ENCODE measurements around the gene TOE1. TPM values are rescaled to one million over a fixed set of nuclear protein-coding genes. Genes with fewer than 3 reads are reported as not detected.

TOE1 gene
- total RNA-seq, 1 donor from 2014 or later: 6.1 TPM

DNA sequence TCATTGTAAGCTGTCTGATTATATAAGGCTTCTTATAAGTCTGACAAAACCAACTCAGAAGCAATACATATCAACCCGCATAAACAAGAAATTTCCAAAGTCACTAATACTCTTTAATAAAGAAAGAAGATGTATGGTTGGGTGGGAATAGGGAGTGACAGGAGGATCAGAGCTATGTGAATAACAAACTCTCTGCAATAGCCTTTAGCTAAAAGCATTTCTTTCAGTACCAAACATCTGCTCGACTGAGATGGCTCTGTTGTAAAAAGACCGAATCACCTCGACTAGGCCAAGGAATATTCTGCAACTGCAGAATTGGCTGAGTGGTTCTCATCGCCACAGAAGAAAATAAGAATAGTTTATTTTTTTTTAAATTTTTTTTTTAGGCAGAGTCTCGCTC, 39.6 kb downstream of the TOE1 start:
- H3K9me3 ChIP-seq (ENCODE audit: low read depth): no peaks in the 10 kb centered on the region
- no peaks in the 10 kb centered on the region for H4K20me1 ChIP-seq (ENCODE audit: low read depth)
- H2AFZ ChIP-seq (replicated peaks): no peak overlapping the region
- H3F3A ChIP-seq (ENCODE audit: low read depth): peaks cover 5% of the 10 kb centered on the region
- Mint-ChIP-seq H3K36me3 (no peaks in the 10 kb centered on the region), H3K4me3 (no peak overlapping the region), H3K27ac (no peak overlapping the region), H3K4me1 (peaks cover 3% of the 10 kb centered on the region), H3K9me3 (no peaks in the 10 kb centered on the region), H3K27me3 (ENCODE audit: insufficient read depth, low read depth) (peaks cover 4% of the 10 kb centered on the region)
- no peak overlapping the region for H3K27ac ChIP-seq
- H3K4me2 ChIP-seq: no peak overlapping the region
- no peaks in the 10 kb centered on the region for H3K79me2 ChIP-seq (ENCODE audit: low read depth)
- H3K36me3 ChIP-seq: no peaks in the 10 kb centered on the region
- H3K4me1 ChIP-seq: peaks cover 4% of the 10 kb centered on the region
- DNase-seq (ENCODE audit: low spot score): no peak
- no peak overlapping the region for H3K9ac ChIP-seq
- no peak overlapping the region for H3K4me3 ChIP-seq
- H3K27me3 ChIP-seq: no peaks in the 10 kb centered on the region
- TF ChIP-seq, protein P1, sequence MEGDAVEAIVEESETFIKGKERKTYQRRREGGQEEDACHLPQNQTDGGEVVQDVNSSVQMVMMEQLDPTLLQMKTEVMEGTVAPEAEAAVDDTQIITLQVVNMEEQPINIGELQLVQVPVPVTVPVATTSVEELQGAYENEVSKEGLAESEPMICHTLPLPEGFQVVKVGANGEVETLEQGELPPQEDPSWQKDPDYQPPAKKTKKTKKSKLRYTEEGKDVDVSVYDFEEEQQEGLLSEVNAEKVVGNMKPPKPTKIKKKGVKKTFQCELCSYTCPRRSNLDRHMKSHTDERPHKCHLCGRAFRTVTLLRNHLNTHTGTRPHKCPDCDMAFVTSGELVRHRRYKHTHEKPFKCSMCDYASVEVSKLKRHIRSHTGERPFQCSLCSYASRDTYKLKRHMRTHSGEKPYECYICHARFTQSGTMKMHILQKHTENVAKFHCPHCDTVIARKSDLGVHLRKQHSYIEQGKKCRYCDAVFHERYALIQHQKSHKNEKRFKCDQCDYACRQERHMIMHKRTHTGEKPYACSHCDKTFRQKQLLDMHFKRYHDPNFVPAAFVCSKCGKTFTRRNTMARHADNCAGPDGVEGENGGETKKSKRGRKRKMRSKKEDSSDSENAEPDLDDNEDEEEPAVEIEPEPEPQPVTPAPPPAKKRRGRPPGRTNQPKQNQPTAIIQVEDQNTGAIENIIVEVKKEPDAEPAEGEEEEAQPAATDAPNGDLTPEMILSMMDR (IDR thresholded peaks at IDR 0.05): no peak
- TF ChIP-seq EZH2 (IDR thresholded peaks at IDR 0.05) (no peak), EZH2phosphoT487 (IDR thresholded peaks at IDR 0.05) (no peak)

DNA sequence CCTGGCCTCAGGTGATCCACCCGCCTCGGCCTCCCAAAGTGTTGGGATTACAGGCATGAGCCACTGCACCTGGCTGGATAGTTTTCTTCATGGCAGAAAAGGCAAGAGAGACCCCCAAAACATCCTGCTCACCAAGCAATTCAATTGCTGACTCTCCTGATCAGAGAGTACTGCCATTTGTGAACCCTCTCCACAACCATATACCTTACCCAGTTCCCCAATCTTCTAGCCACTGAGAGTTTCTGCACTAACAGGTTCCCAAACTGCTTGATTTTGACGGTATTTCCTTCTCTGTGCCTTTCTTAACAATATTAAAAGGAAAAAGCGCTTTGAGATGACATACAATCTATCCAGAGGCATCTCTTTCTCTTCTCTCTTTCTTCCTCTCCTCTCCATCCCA, 40.2 kb downstream of the TOE1 start:
- H3K9ac ChIP-seq: no peak overlapping the region
- H3K9me3 ChIP-seq (ENCODE audit: low read depth): no peaks in the 10 kb centered on the region
- no peaks in the 10 kb centered on the region for H3K36me3 ChIP-seq
- no peak for DNase-seq (ENCODE audit: low spot score)
- H4K20me1 ChIP-seq (ENCODE audit: low read depth): no peaks in the 10 kb centered on the region
- H3K79me2 ChIP-seq (ENCODE audit: low read depth): no peaks in the 10 kb centered on the region
- no peaks in the 10 kb centered on the region for H3F3A ChIP-seq (ENCODE audit: low read depth)
- Mint-ChIP-seq H3K27ac (no peak overlapping the region), H3K36me3 (no peaks in the 10 kb centered on the region), H3K9me3 (no peaks in the 10 kb centered on the region), H3K4me1 (peaks cover 3% of the 10 kb centered on the region), H3K4me3 (no peak overlapping the region), H3K27me3 (ENCODE audit: insufficient read depth, low read depth) (peaks cover 4% of the 10 kb centered on the region)
- H3K27me3 ChIP-seq: no peaks in the 10 kb centered on the region
- no peak overlapping the region for H3K4me3 ChIP-seq
- no peaks in the 10 kb centered on the region for H3K4me1 ChIP-seq
- no peak overlapping the region for H3K4me2 ChIP-seq
- no peak for TF ChIP-seq EZH2 (IDR thresholded peaks at IDR 0.05)
- no peak for TF ChIP-seq EZH2phosphoT487 (IDR thresholded peaks at IDR 0.05)
- no peak overlapping the region for H3K27ac ChIP-seq
- H2AFZ ChIP-seq (replicated peaks): no peak overlapping the region

DNA sequence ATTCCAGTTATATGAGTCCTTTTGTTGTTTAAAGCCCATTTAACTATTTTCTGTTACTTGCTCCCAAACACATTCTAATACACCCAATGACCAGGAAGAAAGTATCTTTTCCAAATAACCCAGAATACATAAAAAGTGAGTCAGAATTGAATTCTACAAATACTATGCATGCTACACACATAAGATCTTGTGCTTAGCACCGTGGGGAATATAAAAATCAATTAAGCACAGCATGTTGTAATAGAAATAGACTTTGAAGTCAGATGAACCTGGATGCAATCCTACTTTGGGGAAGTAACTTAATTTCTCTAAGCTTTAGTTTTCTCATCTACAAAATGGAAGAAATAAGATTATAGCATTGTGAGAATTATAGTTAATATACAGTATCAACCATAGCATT, 40.8 kb downstream of the TOE1 start:
- Histone ChIP-seq H3K36me3 (no peaks in the 10 kb centered on the region), H3K79me2 (ENCODE audit: low read depth) (no peaks in the 10 kb centered on the region), H2AFZ (replicated peaks) (no peak overlapping the region), H3K9me3 (ENCODE audit: low read depth) (no peaks in the 10 kb centered on the region), H3K27ac (no peak overlapping the region), H3K4me1 (no peaks in the 10 kb centered on the region), H3K4me3 (no peak overlapping the region), H4K20me1 (ENCODE audit: low read depth) (no peaks in the 10 kb centered on the region), H3K9ac (no peak overlapping the region), H3K27me3 (no peaks in the 10 kb centered on the region), H3K4me2 (no peak overlapping the region), H3F3A (ENCODE audit: low read depth) (no peaks in the 10 kb centered on the region)
- H3K9me3 Mint-ChIP-seq: no peaks in the 10 kb centered on the region
- peaks cover 4% of the 10 kb centered on the region for H3K27me3 Mint-ChIP-seq (ENCODE audit: insufficient read depth, low read depth)
- TF ChIP-seq EZH2 (IDR thresholded peaks at IDR 0.05) (no peak), EZH2phosphoT487 (IDR thresholded peaks at IDR 0.05) (no peak)
- TF ChIP-seq, protein P1 (IDR thresholded peaks at IDR 0.05): no peak
- no peak for DNase-seq (ENCODE audit: low spot score)
- H3K36me3 Mint-ChIP-seq: no peaks in the 10 kb centered on the region
- no peak overlapping the region for H3K27ac Mint-ChIP-seq
- H3K4me3 Mint-ChIP-seq: no peak overlapping the region
- peaks cover 3% of the 10 kb centered on the region for H3K4me1 Mint-ChIP-seq

DNA sequence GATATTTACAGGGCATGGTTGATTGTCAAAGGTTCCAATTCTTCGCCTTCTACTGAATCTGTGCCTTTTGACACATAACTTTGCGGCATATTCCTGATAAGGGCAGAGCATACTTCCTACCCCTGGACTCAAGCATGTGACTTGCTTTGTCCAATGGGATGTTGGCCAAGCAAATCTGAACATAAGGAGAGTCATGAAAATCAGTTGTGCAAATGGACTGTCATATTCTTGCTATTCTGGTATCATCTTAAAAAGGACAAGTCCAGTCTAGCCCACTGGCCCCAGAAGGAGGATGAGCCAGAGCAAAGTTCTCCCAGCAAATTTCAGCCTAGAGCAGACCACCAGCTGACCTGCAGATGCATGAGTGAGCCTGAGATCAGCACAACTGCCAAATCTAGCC, 41.3 kb downstream of the TOE1 start:
- no peak overlapping the region for H2AFZ ChIP-seq (replicated peaks)
- DNase-seq (ENCODE audit: low spot score): no peak
- Mint-ChIP-seq H3K36me3 (no peaks in the 10 kb centered on the region), H3K27me3 (ENCODE audit: insufficient read depth, low read depth) (peaks cover 4% of the 10 kb centered on the region), H3K4me3 (no peak overlapping the region), H3K4me1 (peaks cover 3% of the 10 kb centered on the region), H3K27ac (no peak overlapping the region), H3K9me3 (no peaks in the 10 kb centered on the region)
- TF ChIP-seq EZH2phosphoT487 (IDR thresholded peaks at IDR 0.05) (no peak), EZH2 (IDR thresholded peaks at IDR 0.05) (no peak)
- TF ChIP-seq, protein P1 (IDR thresholded peaks at IDR 0.05): no peak
- no peaks in the 10 kb centered on the region for H3F3A ChIP-seq (ENCODE audit: low read depth)
- no peaks in the 10 kb centered on the region for H3K9me3 ChIP-seq (ENCODE audit: low read depth)
- H3K9ac ChIP-seq: no peak overlapping the region
- H3K4me3 ChIP-seq: no peak overlapping the region
- H3K36me3 ChIP-seq: no peaks in the 10 kb centered on the region
- H3K27ac ChIP-seq: no peak overlapping the region
- H4K20me1 ChIP-seq (ENCODE audit: low read depth): no peaks in the 10 kb centered on the region
- no peaks in the 10 kb centered on the region for H3K79me2 ChIP-seq (ENCODE audit: low read depth)
- no peak overlapping the region for H3K4me2 ChIP-seq
- no peaks in the 10 kb centered on the region for H3K27me3 ChIP-seq
- H3K4me1 ChIP-seq: no peaks in the 10 kb centered on the region

Measured in neural progenitor cell (in vitro differentiated cells).